Measurements from ENCODE around the gene SIGLEC5.
A peak's percentile ranks its signal among the peaks of the same experiment; 100 is the strongest.

SIGLEC5 gene

DNA sequence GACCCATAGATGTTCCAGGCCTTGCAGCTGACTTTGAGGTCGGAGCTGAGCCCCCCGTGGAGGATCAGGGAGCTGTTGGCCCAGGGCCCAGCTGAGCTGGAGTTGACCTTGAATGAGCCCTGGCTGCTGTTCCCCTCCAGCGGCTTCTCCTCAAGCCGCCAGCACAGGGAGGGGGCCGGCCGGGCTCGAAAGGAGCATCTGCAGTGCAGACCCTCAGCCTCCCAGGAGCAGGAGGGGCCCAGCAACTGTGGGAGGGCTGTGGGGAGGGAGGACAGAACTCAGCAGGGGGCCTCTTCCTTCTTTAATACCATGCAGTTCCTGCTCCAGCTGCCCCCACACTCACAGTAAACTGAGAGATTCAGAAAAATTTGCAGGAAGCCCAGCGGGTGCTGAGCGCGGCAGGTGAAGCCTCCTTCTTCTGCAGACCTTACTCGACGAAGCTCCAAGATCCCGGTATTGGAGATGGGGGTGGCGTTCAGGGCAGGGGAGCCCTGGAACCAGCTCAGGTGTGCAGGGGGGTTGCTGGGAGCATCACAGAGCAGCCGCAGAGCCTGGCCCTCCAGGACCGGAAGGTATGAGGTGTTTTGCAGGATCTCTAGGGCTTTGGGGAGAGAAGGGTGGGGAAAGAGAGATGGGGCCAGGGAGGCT, 2.6 kb downstream of the SIGLEC5 start:
- no peak for DNase-seq

DNA sequence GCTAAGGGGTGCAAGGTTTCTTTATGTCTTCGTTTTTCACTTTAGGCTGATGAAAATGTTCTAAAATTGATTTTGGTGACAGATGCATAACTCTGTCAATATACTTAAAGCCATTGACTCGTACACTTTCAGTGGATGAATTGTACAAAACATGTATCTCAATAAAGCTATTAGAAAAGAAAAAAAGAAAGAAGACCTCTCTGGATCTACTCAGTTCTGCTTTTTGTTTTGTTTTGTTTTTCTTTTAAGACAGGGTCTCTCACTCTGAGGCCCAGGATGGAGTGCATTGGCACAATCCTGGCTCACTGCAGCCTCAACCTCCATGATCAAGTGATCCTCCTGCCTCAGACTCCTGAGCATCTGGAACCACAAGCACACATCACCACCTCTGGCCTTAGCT, 3.5 kb downstream of the SIGLEC5 start:
- no peak for DNase-seq

DNA sequence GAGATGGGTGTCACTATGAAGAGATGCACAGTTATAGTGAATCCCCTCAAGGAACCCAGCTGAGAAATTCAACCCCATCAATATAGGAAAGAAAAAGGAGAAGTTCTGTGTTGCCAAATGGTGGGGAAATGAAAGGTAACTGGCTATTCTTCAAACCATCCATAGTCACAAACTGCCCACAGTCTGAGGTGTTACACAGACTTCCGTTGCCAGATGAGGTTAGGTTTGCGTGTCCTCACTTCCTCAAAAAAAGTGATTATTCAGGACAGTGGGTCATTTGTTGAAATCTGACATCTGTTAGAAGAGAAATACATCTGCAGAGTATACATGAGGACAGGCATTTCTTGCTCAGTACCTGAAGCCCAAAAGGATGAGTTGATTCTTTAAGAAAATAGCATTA, 9.0 kb downstream of the SIGLEC5 start:
- no peak for DNase-seq

DNA sequence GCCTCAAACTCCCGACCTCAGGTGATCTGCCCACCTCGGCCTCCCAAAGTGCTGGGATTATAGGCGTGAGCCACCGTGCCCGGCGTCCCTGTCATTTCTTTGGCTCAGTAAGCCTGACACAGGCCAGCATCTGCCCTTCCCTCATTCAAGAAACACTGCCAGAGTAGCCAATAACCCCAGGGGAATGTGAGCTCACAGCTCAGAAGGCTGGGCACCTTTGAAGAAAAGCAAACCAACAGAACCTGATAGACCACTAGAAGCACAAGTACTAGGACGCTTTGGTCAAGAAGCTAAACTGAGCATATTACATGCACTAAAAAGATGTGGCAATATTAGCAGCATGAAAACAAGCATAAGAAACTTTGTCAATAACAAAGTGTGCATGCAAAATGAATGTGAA, 14.2 kb downstream of the SIGLEC5 start:
- DNase-seq: no peak

DNA sequence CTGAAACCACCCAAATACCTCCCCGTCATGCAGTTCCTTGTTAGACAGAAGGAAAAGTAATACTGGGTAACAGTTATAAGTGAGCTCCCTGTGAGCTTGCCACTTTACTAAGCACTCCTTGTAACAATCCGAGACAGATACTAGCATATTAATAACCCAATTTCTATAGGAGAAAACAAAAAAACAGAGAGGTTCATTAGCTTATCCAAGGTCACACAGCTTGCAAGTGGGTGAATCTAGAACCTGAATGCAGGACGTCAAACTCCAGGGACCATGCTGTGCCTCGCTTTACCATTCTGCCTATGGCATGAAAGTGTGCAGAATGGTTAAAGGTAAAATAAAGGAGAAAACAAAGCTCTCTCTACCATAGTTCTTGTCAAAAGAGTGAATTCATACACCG, 15.4 kb downstream of the SIGLEC5 start:
- no peak for DNase-seq

DNA sequence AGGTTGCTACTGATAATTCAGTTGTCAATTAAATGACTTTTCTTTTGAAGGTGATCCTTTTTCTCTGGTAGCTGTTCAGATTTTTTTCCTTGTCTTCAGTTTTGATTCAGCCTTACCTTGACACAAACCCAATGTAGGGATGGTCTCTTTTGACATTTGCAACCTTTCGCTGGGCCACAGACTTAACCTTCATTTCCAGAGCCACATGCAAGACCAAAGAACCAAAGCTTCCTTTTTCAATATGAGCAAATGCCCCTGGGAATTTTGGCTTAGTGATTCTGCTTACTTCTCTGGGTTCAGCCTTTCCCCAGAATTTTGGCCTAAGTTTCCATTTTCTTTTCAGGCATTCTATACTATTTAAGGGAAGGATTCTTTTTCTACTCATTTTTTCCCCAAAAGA, 19.6 kb downstream of the SIGLEC5 start:
- no peak for DNase-seq

DNA sequence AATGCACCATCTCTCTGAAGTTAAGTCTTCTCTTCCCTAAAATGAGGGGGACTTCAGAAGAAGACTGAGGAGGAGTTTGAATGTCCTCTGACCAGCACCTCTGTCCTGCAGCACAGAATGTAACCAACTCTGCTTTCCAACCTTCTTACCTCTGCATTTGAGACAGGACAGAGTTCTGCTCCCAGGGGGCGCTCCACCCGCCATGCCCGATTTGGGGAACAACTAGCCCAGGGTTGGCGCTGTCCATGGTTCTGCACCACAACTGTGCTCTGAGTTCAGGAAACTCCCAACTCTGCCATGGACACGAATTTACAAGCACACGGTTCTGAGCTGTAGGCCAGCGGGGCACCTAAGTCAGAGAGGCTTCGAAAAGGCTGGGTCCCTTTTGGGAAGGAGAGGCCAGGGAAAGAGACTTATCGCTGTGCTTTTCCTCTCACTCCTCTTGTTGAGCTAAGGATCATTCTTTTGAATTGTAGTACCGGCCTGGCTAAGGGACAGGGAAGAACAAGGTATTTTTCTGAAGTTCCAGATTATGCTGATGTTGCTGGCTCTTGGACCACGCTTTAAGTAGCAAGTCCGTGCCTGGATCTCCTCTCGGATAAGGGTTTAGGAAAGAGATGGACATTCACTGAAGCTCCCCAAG, 22.2 kb downstream of the SIGLEC5 start:
- peak; percentile 65 for DNase-seq

DNA sequence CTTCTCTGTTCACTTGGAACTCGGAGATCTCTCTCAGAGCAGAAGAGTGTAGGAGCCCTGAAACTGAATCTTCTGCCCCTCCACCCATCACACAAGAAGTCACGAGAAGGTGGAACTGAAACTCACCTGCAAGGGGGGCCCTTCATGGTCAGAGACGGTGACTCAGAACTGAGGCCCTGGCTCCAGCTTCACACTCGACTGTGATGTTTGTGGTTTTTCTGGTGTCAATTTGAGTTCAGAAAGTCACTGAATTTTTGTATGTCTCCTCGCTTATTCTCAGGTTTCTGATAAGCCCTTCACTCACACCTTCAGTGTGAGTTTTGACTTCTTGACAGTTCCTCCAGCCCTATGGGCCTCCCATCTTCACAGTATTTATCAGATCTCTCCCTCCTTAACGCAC, 23.1 kb downstream of the SIGLEC5 start:
- no peak for DNase-seq

DNA sequence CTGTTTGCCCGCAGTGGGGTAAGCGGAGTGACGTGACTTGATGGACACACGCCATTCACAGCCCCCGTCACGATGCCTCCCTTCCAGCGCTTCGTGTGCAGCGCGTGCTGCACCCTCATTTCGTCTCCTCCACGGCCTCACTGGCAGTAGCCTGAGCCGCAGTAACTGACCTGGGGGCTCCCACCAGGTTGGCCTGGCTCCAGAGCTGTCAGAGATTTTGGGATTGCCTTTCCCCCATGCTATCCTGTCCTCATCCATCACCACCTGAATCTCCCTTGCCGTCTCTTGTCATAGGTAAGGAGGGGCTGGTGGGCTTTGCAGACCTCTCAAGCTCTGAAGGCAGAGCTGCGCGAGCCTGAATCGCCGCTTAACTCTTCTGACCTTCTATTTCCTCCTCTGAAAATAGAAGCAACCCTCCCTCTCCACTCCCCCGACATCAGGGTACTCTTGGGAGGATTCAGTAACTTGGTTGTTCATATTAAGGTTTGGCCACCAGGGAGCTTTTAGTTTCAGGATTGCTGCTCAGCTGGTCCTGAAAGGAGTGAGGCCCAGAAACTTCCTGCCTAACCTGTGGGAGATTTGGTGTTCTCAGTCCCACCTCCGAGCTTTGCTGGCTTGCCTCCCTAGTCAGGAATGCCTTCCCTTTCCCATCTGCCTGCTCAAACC, 27.9 kb downstream of the SIGLEC5 start:
- DNase-seq: no peak

DNA sequence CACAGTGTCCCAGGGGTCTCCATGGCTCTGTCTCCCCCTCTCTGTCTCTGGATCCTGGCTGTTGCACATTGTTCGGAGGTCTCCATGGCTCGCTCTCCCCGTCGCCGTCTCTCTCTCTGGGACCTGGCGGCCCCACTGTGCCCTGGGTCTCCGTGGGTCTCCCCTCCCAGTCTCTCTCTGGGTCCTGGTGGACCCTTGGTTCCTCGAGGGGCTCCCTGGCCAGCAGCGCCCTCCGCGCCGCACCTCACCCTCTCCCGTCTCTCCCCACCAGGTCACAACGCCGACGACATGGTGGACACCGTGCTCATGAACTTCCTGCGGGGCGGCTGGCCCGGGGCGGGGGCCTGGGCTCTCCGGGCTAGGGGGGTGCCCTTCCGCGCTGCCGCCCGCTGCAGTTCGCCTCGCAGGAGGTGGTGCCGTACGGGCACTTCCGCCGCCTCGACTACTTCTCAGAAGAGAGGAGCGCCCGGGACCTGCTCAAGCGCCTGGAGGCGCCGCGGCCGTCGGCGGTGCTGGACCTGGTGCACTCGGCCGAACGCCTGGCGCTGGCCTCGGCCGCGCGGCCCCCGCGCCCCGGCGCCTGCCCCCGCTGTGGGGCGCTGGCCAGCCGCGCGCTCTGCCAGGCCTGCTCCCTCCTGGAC, 29.1 kb downstream of the SIGLEC5 start:
- DNase-seq: no peak

DNA sequence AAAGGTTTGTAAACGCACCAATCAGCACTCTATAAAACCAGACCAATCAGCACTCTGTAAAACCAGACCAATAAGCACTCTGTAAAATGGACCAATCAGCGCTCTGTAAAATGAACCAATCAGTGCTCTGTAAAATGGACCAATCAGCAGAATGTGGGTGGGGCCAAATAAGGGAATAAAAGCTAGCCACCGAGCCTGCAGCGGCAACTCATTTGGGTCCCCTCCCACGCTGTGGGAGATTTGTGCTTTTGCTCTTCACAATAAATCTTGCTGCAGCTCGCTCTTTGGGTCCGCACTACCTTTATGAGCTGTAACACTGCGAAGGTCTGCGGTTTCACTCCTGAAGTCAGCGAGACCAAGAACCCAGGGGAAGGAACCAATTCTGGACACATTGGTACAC, 31.1 kb downstream of the SIGLEC5 start:
- no peak for DNase-seq

DNA sequence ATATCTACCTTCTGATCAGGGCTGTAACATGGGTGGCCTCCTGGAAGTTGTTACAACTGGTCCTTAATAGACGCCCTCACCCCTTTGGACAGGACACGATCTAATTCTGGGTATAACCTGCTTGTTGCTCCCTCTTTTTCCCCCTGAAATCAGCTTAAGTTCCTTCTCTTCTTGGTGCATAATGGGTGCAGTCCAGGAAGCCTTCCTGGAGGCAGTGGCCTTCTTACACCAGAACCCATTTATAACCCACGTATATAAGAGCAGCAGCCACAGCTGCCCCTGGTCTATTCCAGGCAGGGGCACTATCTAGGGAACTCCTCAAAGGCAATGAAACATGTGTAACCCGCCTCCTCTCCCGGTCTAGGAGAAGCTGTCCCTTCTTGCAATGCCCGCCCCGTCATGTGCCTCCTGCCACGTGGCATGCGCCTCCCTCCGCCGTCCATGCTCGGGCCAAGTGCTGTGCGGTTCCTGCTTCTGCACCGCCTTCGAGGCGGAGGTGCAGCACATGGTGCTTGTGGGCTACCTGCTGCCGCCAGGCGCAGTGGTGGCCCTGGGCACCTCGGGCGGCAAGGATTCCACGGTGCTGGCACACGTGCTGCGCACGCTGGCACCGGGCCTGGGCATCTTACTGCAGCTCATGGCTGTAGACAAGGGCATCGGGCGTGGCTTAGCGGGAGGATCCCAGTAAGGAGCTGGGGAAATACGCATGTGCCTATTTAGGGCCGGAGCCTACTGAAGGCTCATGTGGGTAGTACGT, 31.9 kb downstream of the SIGLEC5 start:
- no peak for DNase-seq

DNA sequence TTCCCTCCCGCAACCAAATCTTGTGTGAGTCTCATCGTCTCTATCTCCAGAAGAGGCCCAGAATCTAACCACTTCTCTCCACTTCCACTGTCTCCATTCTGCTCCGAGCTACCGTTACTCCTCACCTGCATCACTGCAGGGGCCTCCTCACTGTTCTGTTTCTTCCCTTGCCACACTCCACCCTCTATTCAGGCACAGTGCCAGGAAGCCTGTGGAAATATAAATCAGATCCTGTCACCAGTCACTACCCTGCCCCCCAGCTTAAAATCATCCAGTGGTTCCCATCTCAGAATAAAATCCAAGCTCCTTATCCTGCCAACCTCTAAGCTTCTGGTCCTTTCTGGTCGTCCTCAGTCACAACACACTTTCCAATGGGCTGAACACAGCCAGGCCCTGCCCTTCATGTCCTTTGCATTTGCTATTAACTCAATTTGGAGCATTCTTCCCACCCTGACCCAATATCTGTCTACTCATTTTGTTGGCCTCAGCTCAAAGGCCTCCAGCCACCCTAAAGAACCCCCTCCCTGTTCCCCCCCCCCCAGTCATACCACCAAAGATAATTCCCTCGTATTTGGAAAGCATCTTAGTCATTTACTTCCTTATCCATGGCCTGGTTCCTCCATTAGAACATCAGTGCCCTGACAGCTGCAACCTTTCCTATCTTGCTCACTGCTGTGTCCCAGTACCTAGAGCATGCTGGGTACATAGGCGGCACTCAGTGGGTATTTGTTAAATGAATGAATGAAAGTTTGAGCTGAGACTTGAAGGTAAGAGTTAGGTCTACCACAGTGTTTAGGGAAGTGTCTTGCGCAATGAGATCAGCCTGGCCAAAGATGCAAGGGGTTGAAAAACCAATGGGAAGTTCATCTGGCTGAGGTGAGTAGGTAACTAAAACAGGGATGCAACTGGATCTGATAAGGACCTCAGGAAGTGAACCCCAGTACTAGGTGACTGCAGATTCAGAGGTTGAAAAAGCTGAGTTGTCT, 34.7 kb downstream of the SIGLEC5 start:
- DNase-seq: no peak

DNA sequence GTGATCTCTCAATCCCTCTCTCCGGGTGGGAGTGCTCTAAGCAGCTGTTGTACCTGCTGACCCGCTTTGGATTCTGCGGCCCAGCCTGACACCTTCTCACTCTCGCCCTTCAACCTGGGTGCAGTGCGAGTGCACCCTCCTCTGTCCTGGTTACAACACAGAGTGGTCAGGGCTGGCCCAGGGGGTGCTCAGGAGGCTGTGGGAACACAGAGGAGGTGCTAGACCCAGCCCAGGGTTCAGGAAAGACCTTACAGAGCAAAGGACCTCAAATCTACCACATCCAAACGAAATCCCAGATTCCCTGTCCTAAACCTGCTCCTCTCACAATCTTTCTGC, 35.5 kb downstream of the SIGLEC5 start:
- DNase-seq: no peak

DNA sequence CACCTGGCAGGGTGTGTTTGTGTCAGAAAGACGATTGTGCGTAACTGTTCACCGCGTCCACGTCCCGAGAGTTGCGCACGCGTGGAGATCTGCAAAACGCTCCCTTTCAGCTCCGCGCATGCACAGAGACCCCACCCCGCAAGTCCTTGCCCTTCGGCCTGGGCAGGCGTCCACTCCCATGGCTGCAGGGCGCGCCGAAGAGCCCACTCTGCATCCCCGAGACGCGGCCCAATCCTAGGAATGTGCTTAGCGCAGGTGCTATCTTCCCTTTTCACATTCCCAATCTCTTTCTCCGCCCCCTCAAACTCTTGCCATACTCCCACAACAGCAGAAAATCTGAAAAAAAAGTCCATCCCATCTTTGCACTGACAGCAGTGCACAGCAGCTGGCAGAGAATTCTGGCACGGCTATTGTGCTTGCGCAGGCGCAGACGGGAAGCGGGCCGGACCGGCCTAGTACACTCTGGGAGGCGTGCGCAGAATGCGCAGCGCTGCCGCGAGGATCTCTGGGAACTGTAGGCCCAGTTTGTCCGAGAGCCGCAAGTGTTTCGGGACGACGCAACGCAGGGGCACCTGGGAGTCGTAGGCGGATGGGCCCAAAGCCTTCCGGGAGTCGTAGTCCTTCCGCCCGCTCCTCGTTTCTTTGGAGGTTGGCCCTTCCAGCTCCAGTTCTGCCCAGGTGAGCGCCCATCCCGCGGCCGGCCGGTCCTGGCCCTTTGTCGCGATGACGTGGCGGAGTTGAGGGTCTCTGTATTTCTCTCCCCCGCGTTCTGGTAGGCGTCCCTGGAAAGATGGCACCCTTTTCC, 36.0 kb downstream of the SIGLEC5 start:
- peak; percentile 94 for DNase-seq

DNA sequence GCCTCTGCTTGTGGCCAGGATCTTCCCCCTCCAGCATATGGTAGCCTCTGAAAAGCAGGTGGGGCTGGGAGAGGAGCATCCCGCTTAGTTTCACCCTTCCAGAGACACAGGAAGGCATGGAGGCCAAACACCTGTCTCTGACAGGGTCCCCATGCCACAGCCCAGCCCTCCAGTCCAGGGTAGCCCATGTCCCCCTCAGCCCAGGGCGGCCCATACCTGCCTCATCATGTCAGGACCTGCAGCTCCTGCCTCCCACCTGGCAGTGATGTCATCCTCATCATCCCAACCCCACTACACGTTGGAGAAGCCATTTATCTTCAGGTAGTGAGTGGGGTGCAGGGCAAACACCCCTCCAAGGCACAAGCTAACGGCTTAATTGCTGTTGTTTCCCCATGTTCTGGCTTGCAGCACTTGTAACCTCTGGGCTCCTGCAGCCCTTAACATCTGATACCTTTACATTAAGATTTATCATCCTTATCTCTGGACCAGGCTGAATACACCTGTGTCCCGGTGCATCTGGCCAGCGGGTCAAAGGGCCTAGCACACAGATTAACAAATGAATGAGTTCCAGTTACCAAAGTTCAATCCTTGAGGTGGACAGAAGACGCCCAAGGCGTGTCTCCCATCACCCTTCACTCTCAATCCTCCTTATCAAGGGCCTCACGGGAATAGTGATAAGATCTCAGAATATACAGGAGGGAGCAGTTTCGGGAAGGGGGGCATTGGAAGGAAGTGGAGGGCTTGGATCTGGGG, 36.9 kb downstream of the SIGLEC5 start:
- no peak for DNase-seq

DNA sequence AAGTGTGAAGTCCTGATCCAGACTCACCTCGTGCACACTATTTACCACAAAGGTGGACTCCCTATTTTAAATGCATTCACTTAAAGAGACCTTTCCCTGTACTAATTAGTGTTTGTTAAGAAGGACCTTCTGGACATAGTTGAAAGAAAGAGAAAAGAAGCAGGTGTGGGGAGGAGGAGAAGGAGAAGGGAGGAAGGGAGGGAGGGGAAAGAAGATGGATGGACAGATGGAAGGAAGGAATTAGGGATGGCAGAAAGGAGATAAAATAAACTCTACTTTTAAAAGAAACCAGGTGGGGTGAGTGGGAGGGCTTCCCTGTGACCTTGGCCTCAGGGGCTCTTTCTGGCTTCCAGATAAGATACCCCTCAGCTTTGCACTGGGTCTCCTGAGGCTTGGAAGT, 37.7 kb downstream of the SIGLEC5 start:
- no peak for DNase-seq

DNA sequence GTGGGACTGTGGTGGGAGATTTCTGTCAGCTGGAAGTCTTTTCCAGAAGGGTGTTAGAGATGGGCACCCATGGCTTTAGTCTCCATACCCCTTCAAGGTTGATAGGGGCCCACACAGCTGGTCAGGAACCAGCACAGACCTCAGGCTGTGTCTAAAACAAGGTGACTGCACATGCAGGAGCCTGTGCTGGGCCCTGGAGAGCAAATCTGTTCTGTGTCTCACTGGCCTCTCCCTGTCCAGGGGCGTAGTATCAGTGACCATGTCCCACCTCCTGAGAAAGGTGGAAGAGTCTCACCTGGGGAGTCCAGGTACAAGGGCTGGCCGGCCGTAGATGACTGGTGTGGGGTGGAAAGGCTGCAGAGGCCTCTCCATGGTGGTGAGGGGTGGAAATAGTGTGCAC, 39.8 kb downstream of the SIGLEC5 start:
- no peak for DNase-seq

DNA sequence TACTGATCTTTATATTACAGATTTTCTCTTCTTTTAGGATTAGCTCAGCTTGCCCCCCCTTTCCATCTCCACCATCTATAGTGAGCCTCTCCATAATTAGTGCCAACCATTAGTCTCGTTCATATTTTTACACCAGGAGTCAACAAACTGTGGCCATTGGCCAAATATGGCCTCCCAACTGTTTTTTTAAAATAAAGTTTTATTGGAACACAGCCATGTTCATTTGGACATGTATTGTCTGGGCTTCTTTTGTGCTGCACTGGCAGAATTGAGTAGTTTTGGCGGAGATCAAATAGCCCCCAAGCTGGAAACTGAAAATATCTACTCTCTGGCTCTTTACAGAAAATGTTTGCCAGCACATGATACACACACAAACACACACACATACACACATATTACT, 40.7 kb downstream of the SIGLEC5 start:
- DNase-seq: no peak

All from activated CD4-positive, alpha-beta T cell treated with anti-CD3 and anti-CD28 coated beads, Interleukin-2, amount 50 U/mL, for 1 hour (primary cell).